MG63 (cell line): ENCODE results near the gene TSPAN6. TPM values are rescaled to one million over a fixed set of nuclear protein-coding genes. Genes with fewer than 3 reads are reported as not detected.
A peak's percentile ranks its signal among the peaks of the same experiment; 100 is the strongest.

Source experiments
- DNase-seq: peaks from one replicate; pipeline ENCODE4 v3.0.0-alpha.2; 2020
- H3K27me3 ChIP-seq: fragments of 250-450 bp; sonication (Bioruptor Pico); 2 replicates; pipeline ENCODE4 v1.5.1; 2020; ENCODE audit warnings: mild to moderate bottlenecking, moderate library complexity
- H3K36me3 ChIP-seq: fragments of 250-450 bp; sonication (Bioruptor Pico); 2 replicates; pipeline ENCODE4 v1.5.1; 2020; ENCODE audit warnings: mild to moderate bottlenecking, moderate library complexity
- H3K4me3 ChIP-seq: fragments of 250-450 bp; sonication (Bioruptor Pico); 2 replicates; pipeline ENCODE4 v1.5.1; 2020; ENCODE audit warnings: mild to moderate bottlenecking, moderate library complexity
- H3K9me3 ChIP-seq: fragments of 250-450 bp; sonication (Bioruptor Pico); 2 replicates; pipeline ENCODE4 v1.5.1; 2020; ENCODE audit warnings: mild to moderate bottlenecking, moderate library complexity
- total RNA-seq: library from RNA; depleted of rRNA; stranded (reverse); fragments of >200 nt; shearing (Covaris generic); gene quantifications from 2 replicates; pipeline ENCODE4 v1.2.3, GENCODE V29; 2014; ENCODE audit warnings: low replicate concordance; rRNA removed

TSPAN6 gene, protein sequence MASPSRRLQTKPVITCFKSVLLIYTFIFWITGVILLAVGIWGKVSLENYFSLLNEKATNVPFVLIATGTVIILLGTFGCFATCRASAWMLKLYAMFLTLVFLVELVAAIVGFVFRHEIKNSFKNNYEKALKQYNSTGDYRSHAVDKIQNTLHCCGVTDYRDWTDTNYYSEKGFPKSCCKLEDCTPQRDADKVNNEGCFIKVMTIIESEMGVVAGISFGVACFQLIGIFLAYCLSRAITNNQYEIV
- total RNA-seq = 24.7 and 24.8 TPM in 2 replicates

DNA sequence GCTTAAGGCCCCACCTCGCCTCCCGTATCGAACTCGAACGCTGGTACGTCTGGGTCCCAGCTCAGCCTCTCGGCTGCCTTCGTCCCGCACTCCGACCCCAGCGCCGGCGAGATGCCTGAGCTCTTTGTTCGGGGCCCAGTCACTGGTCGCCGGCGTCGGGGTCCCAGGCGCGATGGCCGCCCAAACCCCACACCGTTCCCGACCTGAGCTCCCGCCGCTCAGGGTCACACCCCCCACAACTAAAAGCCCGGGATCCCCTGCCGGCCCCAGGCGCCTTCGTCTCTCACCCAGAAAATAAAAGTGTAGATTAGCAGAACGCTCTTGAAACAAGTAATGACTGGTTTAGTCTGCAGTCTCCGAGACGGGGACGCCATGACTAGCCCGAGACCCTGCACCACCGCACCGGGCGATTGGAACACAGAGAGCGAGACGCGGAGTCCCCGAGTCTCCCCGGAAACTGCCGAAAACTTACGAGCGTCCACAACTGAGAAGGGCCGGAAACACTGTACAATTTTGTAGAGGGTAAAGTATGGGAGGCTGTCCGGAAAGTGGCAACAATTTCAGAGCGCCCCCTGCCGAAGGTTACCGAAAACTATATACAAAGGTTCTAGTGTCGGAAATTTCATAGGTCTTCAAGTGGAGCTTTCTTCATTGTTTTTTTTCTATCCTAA is at the start of gene TSPAN6:
Gene TSPAN6 (minus strand): TSS at position 486 of the 671 bp plus-strand sequence. CDS start 112 bp downstream, at position 374.
- no peaks in the 10 kb centered on the region for H3K27me3 ChIP-seq
- H3K9me3 ChIP-seq = no peaks in the 10 kb centered on the region
- no peaks in the 10 kb centered on the region for H3K36me3 ChIP-seq
- H3K4me3 ChIP-seq = peak within 1 kb of the TSS; percentile 70
- peak; percentile 80 for DNase-seq

DNA sequence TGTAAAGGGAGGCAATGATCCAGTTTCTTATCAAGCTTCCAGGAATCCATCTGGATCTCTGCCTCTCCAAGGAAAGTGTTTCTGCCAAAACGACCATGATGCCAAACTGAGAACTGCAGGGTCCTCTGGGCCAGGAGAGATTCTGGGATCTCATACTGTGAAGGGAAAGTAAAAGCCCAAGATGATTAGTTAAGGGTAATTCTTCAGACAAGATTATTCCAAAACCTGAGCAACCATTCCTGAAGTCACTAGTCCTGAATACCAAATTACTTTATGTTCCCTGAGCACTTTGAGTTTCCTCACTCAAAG is 49.3 kb upstream of the TSPAN6 start:
- H3K4me3 ChIP-seq = no peak overlapping the region
- H3K9me3 ChIP-seq = no peaks in the 10 kb centered on the region
- H3K36me3 ChIP-seq = no peaks in the 10 kb centered on the region

DNA sequence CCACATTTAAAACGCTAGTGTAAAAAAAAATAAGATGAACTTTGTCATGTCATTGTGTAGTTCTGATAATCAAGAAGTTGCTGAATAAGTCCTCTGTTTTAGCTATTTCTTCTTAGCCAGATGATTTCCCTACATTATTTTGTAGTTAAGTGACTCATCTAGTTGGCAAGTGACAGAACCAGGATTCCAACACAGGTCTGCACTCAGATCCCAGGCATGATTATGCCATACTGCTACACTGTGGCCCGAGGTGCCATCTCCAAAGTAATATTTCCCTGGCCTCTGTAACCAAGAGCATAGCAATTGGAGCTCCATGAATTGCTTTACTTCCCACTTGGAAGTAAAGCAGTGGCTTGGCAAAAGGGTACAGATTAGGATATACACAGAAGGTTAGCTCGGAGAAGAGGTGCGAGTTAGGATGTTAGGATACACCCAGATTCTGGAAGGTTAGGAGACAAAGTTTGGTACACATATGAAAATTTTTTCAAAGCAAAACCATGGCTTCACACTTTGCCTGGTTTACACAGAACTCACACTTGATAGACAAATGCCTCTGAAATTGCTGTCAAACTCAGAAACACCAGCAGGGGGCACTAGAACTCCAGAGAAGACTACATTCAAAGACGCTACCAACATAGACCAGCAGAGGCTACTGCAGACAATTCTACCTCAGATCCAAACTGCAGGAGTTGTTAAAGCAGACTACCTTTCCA is 48.8 kb upstream of the TSPAN6 start:
- Histone ChIP-seq H3K27me3 (no peaks in the 10 kb centered on the region), H3K9me3 (no peaks in the 10 kb centered on the region), H3K4me3 (no peak overlapping the region), H3K36me3 (no peaks in the 10 kb centered on the region)
- DNase-seq = peak; percentile 31

More for the DNA sequence above, 49.3 kb upstream of the TSPAN6 start:
- DNase-seq = no peak
- H3K27me3 ChIP-seq = no peaks in the 10 kb centered on the region

DNA sequence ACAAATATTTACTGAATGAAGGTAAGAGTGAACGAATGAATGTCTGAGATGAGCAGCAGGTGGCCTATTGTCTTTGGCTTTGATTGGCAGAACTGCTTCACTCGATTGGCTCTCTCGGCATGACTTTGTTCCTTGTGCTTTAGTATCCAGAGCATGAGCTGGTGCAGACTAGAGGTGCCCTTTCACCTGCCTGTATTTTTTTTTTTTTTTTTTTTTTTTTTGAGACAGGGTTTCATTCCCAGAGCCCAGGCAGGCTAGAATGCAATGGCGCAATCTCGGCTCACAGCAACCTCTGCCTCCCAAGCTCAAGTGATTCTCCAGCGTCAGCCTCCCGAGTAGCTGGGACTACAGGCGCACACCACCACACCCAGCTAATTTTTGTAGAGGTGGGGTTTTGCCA is 46.3 kb upstream of the TSPAN6 start:
- DNase-seq = no peak
- Histone ChIP-seq H3K9me3 (no peaks in the 10 kb centered on the region), H3K27me3 (no peaks in the 10 kb centered on the region), H3K36me3 (no peaks in the 10 kb centered on the region), H3K4me3 (no peak overlapping the region)

DNA sequence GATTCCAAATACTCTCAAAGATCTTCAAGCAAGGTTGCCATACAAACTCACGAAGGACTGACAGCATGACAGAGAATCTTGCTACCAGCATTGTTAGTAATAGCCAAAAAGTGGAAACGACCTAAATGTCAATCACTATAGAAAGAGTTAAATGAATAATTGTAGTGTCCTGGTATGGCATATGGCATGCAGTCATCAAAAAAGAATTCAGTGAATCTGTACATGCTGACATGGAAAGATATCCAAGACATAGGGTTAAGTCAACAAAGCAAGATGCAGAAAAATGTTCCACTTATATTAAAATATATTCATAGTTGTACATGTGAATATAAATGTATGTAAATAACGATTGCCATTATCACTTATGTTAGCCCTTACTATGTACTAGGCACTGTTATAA is 45.0 kb upstream of the TSPAN6 start:
- Histone ChIP-seq H3K9me3 (no peaks in the 10 kb centered on the region), H3K36me3 (no peaks in the 10 kb centered on the region), H3K4me3 (no peak overlapping the region), H3K27me3 (no peaks in the 10 kb centered on the region)
- DNase-seq = no peak

DNA sequence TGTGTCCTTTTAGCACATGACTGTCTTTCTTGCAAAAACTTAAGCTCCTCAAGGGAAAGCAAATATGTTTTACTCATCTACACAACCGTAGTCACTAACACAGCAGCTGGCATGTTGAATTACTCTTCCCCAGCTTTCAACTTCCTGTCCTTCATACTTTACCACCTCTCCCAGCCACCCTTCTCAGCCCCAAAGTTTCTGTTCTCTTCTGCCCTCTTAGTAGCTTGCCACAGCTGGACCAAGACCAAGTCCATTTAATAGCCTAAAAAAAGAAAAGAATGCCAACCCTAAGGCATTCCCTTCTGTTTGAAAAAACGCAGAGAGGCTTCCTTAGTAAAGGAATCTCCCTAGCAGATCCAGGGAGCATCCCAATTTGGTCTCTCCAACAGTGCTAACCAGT is 44.1 kb upstream of the TSPAN6 start:
- DNase-seq = no peak
- no peaks in the 10 kb centered on the region for H3K27me3 ChIP-seq
- no peaks in the 10 kb centered on the region for H3K36me3 ChIP-seq
- no peak overlapping the region for H3K4me3 ChIP-seq
- no peaks in the 10 kb centered on the region for H3K9me3 ChIP-seq

DNA sequence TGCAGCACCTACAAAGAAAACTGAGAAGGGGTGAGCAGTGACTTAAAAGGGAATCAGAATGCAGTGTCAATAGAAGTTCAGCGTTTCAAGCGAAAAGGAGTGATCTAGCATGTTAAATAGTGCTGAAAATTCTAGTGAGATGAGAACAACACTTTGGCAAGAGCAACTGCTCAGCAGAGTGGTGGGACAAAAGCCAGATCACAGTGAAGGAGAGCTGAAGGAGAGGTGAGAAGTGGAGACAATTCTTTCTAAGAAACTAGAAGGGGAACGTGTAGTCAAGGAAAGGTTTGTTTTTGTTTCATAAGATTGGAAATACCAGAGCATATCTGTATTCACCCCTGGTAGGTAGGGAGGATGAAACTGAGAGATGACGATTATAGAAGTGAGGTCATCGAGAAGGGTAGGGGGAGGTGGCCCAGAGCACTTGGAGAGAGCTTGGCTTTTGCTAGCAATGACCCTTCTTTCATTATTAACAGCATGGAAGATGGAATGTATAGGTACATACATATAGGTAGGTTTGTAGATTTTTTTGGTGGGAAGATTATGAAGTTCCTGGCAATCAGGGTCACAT is 41.1 kb upstream of the TSPAN6 start:
- no peaks in the 10 kb centered on the region for H3K36me3 ChIP-seq
- H3K4me3 ChIP-seq = no peak overlapping the region
- no peaks in the 10 kb centered on the region for H3K27me3 ChIP-seq
- no peak for DNase-seq
- no peaks in the 10 kb centered on the region for H3K9me3 ChIP-seq

DNA sequence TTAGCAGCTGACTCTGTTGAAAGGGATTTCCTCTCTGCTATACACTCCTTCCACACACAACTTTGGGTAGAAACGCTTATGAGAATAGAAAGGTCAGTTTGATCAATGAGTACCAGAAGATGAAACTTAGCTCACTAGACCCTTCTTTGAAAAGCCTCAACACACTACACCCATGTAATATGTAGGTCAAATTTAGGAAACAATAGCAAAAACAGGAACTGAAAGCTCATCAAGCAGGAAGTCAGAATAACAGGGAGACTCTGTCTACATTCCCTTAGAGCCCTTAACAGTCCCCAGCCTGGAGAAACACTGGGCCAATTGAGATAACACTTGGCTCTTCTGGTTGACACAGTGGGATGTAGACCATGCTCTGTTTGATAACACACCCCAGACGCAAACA is 38.1 kb upstream of the TSPAN6 start:
- Histone ChIP-seq H3K4me3 (no peak overlapping the region), H3K27me3 (no peaks in the 10 kb centered on the region), H3K9me3 (no peaks in the 10 kb centered on the region), H3K36me3 (no peaks in the 10 kb centered on the region)
- DNase-seq = no peak

DNA sequence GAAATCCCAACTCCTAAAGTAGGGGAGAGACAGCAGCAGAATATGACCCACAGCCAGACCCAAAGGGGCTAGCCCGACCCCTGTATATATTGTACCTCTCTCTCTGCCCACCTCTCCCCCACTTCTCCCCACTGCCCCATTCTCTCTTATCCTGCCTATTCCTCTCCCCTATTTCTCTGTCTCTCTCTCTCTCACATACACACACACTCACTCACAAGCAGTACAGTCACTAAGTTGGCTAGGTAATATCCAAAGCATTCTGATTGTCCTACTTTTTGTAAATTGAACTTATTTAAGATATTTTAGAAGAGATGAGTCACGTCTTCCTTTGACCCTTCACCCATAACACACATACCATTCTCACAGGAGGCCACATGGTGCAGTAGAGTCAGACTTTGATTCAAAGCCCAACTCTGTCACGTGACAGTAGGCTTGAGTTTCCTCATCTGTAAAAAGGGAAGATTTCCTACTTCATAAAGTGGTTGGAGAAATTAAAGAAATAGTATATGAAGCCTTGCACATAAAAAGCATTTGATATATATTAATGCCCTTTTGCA is 36.9 kb upstream of the TSPAN6 start:
- H3K36me3 ChIP-seq = no peaks in the 10 kb centered on the region
- H3K27me3 ChIP-seq = no peaks in the 10 kb centered on the region
- DNase-seq = peak; percentile 35
- no peaks in the 10 kb centered on the region for H3K9me3 ChIP-seq
- no peak overlapping the region for H3K4me3 ChIP-seq

DNA sequence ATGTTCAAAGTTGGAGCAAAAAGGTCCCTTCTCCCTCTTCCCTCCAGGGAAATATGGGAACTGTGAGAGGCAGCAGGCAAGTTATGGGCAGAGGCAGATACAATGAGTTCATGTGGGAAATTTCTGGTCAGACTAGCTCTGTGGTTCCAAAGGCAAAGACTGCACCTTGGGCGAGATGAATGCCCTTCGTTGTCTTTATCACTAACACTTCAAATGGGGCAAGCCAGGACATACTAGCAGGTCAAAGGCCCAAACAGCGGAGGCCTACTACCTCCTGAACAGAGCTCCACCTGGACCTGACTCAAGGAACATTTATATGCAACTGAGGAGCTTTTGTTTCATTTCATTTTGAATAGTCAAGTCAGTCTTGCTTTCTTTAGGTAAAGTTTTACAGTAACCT is 36.4 kb upstream of the TSPAN6 start:
- no peaks in the 10 kb centered on the region for H3K36me3 ChIP-seq
- no peak overlapping the region for H3K4me3 ChIP-seq
- DNase-seq = no peak
- no peaks in the 10 kb centered on the region for H3K27me3 ChIP-seq
- H3K9me3 ChIP-seq = no peaks in the 10 kb centered on the region

DNA sequence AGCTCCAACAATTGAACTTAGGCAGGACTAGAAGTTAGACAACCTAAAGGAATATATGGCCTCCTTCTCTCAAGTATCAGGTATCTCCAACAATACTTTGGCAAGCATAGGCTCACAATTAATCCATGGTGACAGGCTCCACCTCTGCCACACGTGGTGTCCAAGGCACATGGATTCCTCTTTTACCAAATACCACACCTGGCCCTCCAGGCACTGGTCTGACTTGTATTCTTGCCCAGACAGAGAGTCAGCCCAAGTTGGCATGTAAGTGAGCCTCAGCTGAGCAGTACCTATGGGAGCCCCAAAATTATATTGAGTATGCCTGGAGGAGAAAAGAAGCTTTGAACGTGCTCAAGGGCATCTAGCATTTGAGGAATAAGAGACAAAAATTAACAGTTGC is 27.0 kb upstream of the TSPAN6 start:
- H3K4me3 ChIP-seq = no peak overlapping the region
- no peaks in the 10 kb centered on the region for H3K36me3 ChIP-seq
- no peaks in the 10 kb centered on the region for H3K27me3 ChIP-seq
- H3K9me3 ChIP-seq = no peaks in the 10 kb centered on the region
- DNase-seq = no peak

DNA sequence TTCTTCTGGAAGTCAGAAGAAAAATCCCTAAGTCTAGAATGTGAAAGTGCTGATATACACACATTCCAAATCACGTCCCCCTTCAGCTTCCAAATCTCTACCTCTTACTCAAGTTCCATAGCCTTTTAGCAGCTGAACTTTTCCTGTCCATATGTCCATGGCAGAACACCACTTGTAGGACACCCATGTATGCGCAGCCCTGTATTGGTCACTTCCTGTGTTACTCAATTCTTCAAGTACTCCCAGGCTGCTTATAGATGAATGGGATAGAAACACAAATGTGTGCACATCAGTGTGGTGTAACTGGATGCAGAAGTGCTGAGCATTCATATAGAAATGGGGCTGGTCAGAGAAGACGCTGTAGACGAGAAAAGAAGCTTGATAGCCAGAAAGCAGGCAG is 26.2 kb upstream of the TSPAN6 start:
- no peaks in the 10 kb centered on the region for H3K9me3 ChIP-seq
- no peak overlapping the region for H3K4me3 ChIP-seq
- no peaks in the 10 kb centered on the region for H3K27me3 ChIP-seq
- H3K36me3 ChIP-seq = no peaks in the 10 kb centered on the region
- no peak for DNase-seq

DNA sequence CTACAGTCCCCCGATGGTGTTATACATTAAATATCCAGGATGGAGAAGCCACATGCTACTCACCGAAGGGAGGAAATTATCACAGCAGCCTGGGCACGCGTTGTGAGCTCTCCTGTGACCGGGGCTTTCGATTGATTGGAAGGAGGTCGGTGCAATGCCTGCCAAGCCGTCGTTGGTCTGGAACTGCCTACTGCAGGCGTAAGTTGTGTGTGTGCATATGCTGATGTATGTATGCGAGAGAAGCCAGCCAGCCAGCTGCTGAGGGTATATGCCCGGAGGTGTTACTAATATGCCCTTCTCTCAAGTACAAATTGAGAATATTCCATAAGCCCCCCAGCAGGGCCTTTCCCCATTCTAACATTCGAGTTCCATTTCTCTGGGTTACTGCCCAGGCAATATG is 25.6 kb upstream of the TSPAN6 start:
- no peak overlapping the region for H3K4me3 ChIP-seq
- no peaks in the 10 kb centered on the region for H3K9me3 ChIP-seq
- H3K27me3 ChIP-seq = no peaks in the 10 kb centered on the region
- no peak for DNase-seq
- no peaks in the 10 kb centered on the region for H3K36me3 ChIP-seq

DNA sequence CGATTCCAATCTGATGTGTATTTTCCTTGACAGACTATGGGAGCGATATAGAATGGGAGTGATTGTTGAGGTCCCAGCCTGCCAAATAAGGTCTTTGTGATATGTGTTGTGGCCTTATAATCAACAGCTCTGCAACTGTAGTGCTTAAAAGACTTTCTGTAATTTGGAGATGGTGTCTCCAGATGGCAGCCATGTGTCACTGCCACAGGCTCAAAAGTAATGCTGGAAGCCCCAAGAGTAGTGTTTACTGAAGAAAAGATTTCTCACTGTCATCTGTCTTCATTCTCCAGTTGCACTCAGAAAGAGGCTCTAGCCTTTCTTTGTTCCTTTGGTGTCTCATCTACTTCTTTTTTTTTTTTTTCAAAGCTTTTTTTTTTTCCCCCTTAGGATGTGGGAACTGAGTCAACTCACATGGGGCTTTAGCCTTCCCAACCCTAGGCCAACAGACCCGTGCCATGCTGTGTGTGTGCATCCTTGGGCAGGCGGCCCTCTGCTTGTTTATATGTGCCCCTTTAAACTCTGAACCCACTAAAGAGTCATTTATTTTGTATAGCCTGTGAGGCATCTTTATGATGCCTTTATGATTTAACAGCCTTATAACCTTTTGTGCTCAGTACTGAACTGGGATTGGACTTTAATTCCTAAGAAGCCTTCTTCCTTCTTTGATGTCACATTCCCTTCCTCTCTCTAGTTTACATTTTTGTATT is 23.0 kb upstream of the TSPAN6 start:
- Histone ChIP-seq H3K36me3 (no peaks in the 10 kb centered on the region), H3K9me3 (no peaks in the 10 kb centered on the region), H3K4me3 (no peak overlapping the region), H3K27me3 (no peaks in the 10 kb centered on the region)
- DNase-seq = no peak

DNA sequence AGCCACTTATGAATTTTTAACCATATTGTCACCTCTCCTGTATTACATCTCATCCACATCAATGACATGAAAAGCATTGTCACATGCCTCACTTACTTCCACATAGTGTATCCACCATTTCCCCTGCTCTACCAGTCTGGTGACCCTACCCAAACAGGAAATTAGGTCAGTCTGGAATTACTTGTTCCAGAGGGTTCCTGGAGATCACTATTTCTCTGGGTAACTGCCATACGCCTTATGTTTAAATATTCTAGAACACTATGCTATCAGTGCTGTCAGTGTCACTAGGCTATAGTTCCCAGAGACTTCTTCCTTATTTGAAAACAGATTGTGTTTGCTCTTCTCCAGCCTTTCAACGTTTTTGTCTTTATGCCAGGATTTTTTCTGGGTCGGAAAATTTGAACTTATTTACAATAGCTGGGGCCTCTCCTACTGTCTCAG is 22.4 kb upstream of the TSPAN6 start:
- no peaks in the 10 kb centered on the region for H3K36me3 ChIP-seq
- H3K27me3 ChIP-seq = no peaks in the 10 kb centered on the region
- no peak overlapping the region for H3K4me3 ChIP-seq
- no peak for DNase-seq
- no peaks in the 10 kb centered on the region for H3K9me3 ChIP-seq

DNA sequence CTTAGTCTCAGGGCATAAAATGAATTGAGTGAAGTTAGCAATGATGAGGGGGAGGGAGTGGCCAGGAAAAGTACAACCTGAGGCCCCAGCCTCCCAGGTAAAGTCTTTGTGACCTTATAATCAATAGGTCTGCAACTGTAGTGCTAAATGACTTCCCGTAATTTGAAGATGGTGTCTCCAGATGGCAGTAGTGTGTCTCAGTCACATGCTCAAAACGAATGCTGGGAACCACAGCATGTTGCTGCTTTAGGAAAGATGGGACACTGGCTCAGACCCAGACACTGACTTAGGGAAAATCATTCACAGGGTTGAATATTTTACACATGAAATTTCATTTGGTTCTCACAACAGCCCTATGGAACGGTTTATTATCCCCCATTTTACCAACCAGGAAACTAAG is 17.7 kb upstream of the TSPAN6 start:
- no peaks in the 10 kb centered on the region for H3K9me3 ChIP-seq
- no peaks in the 10 kb centered on the region for H3K36me3 ChIP-seq
- H3K4me3 ChIP-seq = no peak overlapping the region
- no peaks in the 10 kb centered on the region for H3K27me3 ChIP-seq
- DNase-seq = no peak

DNA sequence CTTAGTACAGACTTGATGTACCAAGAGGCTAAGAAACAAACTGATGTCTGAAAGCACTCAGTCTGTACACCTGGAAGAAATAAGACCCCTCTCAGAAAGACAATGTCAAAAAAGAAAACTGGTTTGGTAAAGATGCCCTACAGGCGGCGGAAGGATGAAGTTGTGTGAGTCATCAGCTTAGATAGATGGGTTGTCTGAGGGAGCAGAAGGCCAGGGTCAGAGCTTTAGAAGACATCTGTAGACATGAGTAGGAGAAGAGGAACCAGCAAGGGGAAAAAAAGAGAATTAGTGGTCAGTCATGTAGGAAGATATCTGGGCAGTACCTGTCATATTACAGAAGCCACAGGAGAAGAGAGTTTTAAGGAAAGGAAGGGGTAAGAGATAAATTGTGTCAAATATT is 15.7 kb upstream of the TSPAN6 start:
- DNase-seq = no peak
- Histone ChIP-seq H3K4me3 (no peak overlapping the region), H3K36me3 (no peaks in the 10 kb centered on the region), H3K9me3 (no peaks in the 10 kb centered on the region), H3K27me3 (no peaks in the 10 kb centered on the region)
